WTC11 (cell line): Measurements from ENCODE around the gene NPIPB6. TPM values are rescaled to one million over a fixed set of nuclear protein-coding genes. Genes with fewer than 3 reads are reported as not detected.

Experiments
- ATAC-seq: fragments of 200-7000 bp; cut with Tn5 transposase; 2 replicates; pipeline ENCODE4 v1.10.0; 2021; ENCODE audit warnings: mild to moderate bottlenecking, moderate library complexity
- CTCF ChIA-PET: fragments of 300-600 bp; sonication (Branson Sonifier 250); formaldehyde crosslinking; loops from one replicate; lab custom pipeline; 2021; ENCODE audit warnings: antibody characterized with exemption; lab: Charles Lee
- POLR2A ChIA-PET: fragments of 350-600 bp; sonication (Branson Sonifier 250); formaldehyde crosslinking; loops from one replicate; lab custom pipeline; 2021; ENCODE audit warnings: antibody characterized with exemption; lab: Charles Lee
- DNase-seq: peaks from one replicate; pipeline ENCODE4 v3.0.0; 2021; ENCODE audit warnings: low spot score
- H3K27ac Mint-ChIP-seq: 2 replicates; pipeline ENCODE4 v1.8.0; 2021; ENCODE audit warnings: mixed read lengths
- H3K27me3 Mint-ChIP-seq: 2 replicates; pipeline ENCODE4 v1.8.0; 2021; ENCODE audit warnings: low read depth, mild to moderate bottlenecking, moderate library complexity, mixed read lengths
- H3K36me3 Mint-ChIP-seq: 2 replicates; pipeline ENCODE4 v1.8.0; 2021; ENCODE audit warnings: mixed read lengths
- H3K4me1 Mint-ChIP-seq: 2 replicates; pipeline ENCODE4 v1.8.0; 2022; ENCODE audit warnings: mixed read lengths
- H3K4me3 Mint-ChIP-seq: 2 replicates; pipeline ENCODE4 v1.8.0; 2021; ENCODE audit warnings: mild to moderate bottlenecking, moderate library complexity, mixed read lengths
- H3K9me3 Mint-ChIP-seq: 2 replicates; pipeline ENCODE4 v1.8.0; 2021; ENCODE audit warnings: mixed read lengths
- ESRRA ChIP-seq: sonication (generic); formaldehyde crosslinking; IDR thresholded peaks from 2 replicates; pipeline ENCODE4 v1.8.1; 2022; ENCODE audit warnings: mild to moderate bottlenecking, missing genetic modification reagents, borderline replicate concordance
- FOXJ3 ChIP-seq: sonication (generic); formaldehyde crosslinking; IDR thresholded peaks from 2 replicates; pipeline ENCODE4 v1.9.0; 2021; ENCODE audit warnings: missing genetic modification reagents, mild to moderate bottlenecking, borderline replicate concordance
- GABPB1 ChIP-seq: sonication (generic); formaldehyde crosslinking; IDR thresholded peaks from 2 replicates; pipeline ENCODE4 v1.8.1; 2023; ENCODE audit warnings: mild to moderate bottlenecking, missing genetic modification reagents
- GRHL2 ChIP-seq: fragments of 250-450 bp; sonication (Bioruptor Pico); IDR thresholded peaks from 2 replicates; pipeline ENCODE4 v1.8.0; 2022; ENCODE audit warnings: mild to moderate bottlenecking, moderate library complexity; ENCODE audit not compliant: insufficient replicate concordance, severe bottlenecking
- GTF2I ChIP-seq: fragments of 250-450 bp; sonication (Bioruptor Pico); conservative IDR thresholded peaks from 2 replicates; pipeline ENCODE4 v1.4.0; 2021; ENCODE audit warnings: mild to moderate bottlenecking
- MYBL2 ChIP-seq: sonication (generic); formaldehyde crosslinking; IDR thresholded peaks from 2 replicates; pipeline ENCODE4 v1.8.1; 2023; ENCODE audit warnings: mild to moderate bottlenecking, moderate library complexity, missing genetic modification reagents
- SMAD3 ChIP-seq: sonication (generic); formaldehyde crosslinking; IDR thresholded peaks from 2 replicates; pipeline ENCODE4 v1.8.0; 2022; ENCODE audit warnings: missing genetic modification reagents, mild to moderate bottlenecking, borderline replicate concordance
- SMAD4 ChIP-seq: sonication (generic); formaldehyde crosslinking; IDR thresholded peaks from 2 replicates; pipeline ENCODE4 v1.8.0; 2022; ENCODE audit warnings: mild to moderate bottlenecking, missing genetic modification reagents
- ZNF121 ChIP-seq: sonication (generic); formaldehyde crosslinking; IDR thresholded peaks from 2 replicates; pipeline ENCODE4 v1.8.0; 2023; ENCODE audit warnings: missing genetic modification reagents
- ZNF219 ChIP-seq: sonication (generic); formaldehyde crosslinking; IDR thresholded peaks from 2 replicates; pipeline ENCODE4 v1.8.0; 2023; ENCODE audit warnings: missing genetic modification reagents, mild to moderate bottlenecking, borderline replicate concordance
- ZNF416 ChIP-seq: fragments of 250-450 bp; sonication (Bioruptor Pico); IDR thresholded peaks from 2 replicates; pipeline ENCODE4 v1.9.0; 2021; ENCODE audit warnings: mild to moderate bottlenecking, inconsistent platforms
- ZNF671 ChIP-seq: fragments of 250-450 bp; sonication (Bioruptor Pico); IDR thresholded peaks from 2 replicates; pipeline ENCODE4 v1.8.0; 2021; ENCODE audit warnings: mild to moderate bottlenecking
- total RNA-seq: library from RNA; stranded (reverse); gene quantifications from 3 replicates; pipeline ENCODE4 v1.2.3, GENCODE V29; 2021
- TF ChIP-seq, protein P1 (sequence below): sonication (generic); formaldehyde crosslinking; IDR thresholded peaks from 2 replicates; pipeline ENCODE4 v1.8.0; 2022; ENCODE audit warnings: mild to moderate bottlenecking, missing genetic modification reagents
- TF ChIP-seq, protein P2 (sequence below): sonication (generic); formaldehyde crosslinking; IDR thresholded peaks from 2 replicates; pipeline ENCODE4 v1.8.1; 2022; ENCODE audit warnings: low read depth, mild to moderate bottlenecking, moderate library complexity, missing genetic modification reagents, borderline replicate concordance
- TF ChIP-seq, protein P3 (sequence below): sonication (generic); formaldehyde crosslinking; IDR thresholded peaks from 2 replicates; pipeline ENCODE4 v1.8.1; 2023; ENCODE audit warnings: mild to moderate bottlenecking, moderate library complexity, missing genetic modification reagents
- TF ChIP-seq, protein P4 (sequence below): fragments of 250-450 bp; sonication (Bioruptor Pico); IDR thresholded peaks from 2 replicates; pipeline ENCODE4 v1.9.0; 2021; ENCODE audit warnings: mild to moderate bottlenecking
- TF ChIP-seq, protein P5 (sequence below): fragments of 200-600 bp; IDR thresholded peaks from 2 replicates; pipeline ENCODE4 v1.8.0; 2022; ENCODE audit warnings: antibody characterized with exemption
- TF ChIP-seq, protein P6 (sequence below): sonication (generic); formaldehyde crosslinking; IDR thresholded peaks from 2 replicates; pipeline ENCODE4 v1.8.1; 2023; ENCODE audit warnings: mild to moderate bottlenecking, missing genetic modification reagents, moderate library complexity
- TF ChIP-seq, protein P7 (sequence below): sonication (generic); formaldehyde crosslinking; IDR thresholded peaks from 2 replicates; pipeline ENCODE4 v1.8.0; 2023; ENCODE audit warnings: missing genetic modification reagents, mild to moderate bottlenecking, borderline replicate concordance
- TF ChIP-seq, protein P8 (sequence below): sonication (generic); formaldehyde crosslinking; IDR thresholded peaks from 2 replicates; pipeline ENCODE4 v1.8.0; 2022; ENCODE audit warnings: mild to moderate bottlenecking, missing genetic modification reagents

The NPIPB6 gene
- total RNA-seq, 1 experiment from 2014 or later = 0.83 TPM

DNA sequence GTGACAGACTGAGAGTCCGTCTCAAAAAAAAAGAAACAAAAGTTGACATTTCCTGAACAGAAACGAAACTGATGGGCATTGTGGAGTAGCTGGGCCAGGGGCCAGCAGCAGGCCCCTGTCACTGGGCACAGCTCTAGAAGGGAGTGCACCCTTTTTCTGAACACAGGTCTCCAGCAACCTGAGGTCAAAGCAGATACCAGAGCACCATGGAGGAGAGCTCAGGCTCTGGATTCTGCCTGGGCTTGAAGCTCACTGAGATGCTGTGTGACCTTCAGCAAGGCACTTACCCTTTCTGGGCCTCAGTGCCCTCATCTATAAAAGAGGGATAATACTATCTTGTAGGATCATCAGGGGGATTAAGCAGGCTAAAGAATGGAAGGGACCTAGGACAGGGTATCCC, 66.0 kb downstream of the NPIPB6 start:
- no peak overlapping the region for H3K4me3 Mint-ChIP-seq

DNA sequence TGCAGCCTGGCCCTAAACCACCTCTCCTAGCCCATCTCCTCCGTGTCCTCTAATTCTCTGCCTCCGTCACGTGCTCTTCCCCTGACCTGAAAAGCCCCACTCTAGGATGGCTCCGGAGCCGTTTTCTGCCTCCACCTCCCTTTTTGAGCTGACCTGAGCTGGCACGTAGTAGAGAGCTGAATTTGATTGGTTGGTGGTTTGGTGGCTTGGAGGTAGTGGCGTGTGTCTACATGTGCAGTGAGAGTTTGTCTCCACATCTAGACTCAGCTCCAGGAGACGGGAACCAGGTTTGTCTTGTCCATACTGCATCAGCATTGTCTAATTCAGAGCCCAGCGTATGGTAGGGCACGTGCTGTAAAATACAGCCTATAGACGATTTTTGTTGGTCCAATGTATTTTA, 68.0 kb downstream of the NPIPB6 start:
- Mint-ChIP-seq H3K27ac (peak overlapping the region; percentile 55; the same call in 1 of the 2 replicates), H3K9me3 (no peaks in the 10 kb centered on the region), H3K36me3 (peaks cover 21% of the 10 kb centered on the region), H3K4me3 (peak overlapping the region; percentile 88), H3K4me1 (peaks cover 58% of the 10 kb centered on the region), H3K27me3 (no peaks in the 10 kb centered on the region)
- DNase-seq (no peak), ATAC-seq (no peak)
- CTCF ChIA-PET = no interaction called here
- POLR2A ChIA-PET = interaction anchor here (0.6 kb wide), 1 partner anchor 13 kb away, joined by 9 read pairs; no protein-coding TSS in a partner anchor
- TF ChIP-seq, protein P1, sequence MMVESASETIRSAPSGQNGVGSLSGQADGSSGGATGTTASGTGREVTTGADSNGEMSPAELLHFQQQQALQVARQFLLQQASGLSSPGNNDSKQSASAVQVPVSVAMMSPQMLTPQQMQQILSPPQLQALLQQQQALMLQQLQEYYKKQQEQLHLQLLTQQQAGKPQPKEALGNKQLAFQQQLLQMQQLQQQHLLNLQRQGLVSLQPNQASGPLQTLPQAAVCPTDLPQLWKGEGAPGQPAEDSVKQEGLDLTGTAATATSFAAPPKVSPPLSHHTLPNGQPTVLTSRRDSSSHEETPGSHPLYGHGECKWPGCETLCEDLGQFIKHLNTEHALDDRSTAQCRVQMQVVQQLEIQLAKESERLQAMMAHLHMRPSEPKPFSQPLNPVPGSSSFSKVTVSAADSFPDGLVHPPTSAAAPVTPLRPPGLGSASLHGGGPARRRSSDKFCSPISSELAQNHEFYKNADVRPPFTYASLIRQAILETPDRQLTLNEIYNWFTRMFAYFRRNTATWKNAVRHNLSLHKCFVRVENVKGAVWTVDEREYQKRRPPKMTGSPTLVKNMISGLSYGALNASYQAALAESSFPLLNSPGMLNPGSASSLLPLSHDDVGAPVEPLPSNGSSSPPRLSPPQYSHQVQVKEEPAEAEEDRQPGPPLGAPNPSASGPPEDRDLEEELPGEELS = no peak
- TF ChIP-seq, protein P2, sequence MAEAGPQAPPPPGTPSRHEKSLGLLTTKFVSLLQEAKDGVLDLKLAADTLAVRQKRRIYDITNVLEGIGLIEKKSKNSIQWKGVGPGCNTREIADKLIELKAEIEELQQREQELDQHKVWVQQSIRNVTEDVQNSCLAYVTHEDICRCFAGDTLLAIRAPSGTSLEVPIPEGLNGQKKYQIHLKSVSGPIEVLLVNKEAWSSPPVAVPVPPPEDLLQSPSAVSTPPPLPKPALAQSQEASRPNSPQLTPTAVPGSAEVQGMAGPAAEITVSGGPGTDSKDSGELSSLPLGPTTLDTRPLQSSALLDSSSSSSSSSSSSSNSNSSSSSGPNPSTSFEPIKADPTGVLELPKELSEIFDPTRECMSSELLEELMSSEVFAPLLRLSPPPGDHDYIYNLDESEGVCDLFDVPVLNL (CRISPR knock-in tag) = no peak
- TF ChIP-seq SMAD3 (CRISPR knock-in tag) = no peak
- no peak for TF ChIP-seq ZNF121
- TF ChIP-seq ZNF416 = no peak
- no peak for TF ChIP-seq SMAD4 (CRISPR knock-in tag)
- no peak for TF ChIP-seq ZNF671
- TF ChIP-seq, protein P3, sequence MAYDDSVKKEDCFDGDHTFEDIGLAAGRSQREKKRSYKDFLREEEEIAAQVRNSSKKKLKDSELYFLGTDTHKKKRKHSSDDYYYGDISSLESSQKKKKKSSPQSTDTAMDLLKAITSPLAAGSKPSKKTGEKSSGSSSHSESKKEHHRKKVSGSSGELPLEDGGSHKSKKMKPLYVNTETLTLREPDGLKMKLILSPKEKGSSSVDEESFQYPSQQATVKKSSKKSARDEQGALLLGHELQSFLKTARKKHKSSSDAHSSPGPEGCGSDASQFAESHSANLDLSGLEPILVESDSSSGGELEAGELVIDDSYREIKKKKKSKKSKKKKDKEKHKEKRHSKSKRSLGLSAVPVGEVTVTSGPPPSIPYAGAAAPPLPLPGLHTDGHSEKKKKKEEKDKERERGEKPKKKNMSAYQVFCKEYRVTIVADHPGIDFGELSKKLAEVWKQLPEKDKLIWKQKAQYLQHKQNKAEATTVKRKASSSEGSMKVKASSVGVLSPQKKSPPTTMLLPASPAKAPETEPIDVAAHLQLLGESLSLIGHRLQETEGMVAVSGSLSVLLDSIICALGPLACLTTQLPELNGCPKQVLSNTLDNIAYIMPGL (CRISPR knock-in tag) = no peak
- no peak for TF ChIP-seq MYBL2 (CRISPR knock-in tag)
- TF ChIP-seq ESRRA = no peak

More for the DNA sequence above, 66.0 kb downstream of the NPIPB6 start:
- CTCF ChIA-PET = interaction anchor here (1.4 to 3.0 kb wide), 3 partner anchors 13 to 24 kb away, joined by 5 to 27 read pairs (median 6); no protein-coding TSS in a partner anchor
- TF ChIP-seq GTF2I (CRISPR knock-in tag) (no peak), ZNF219 (CRISPR knock-in tag) (no peak), SMAD4 (CRISPR knock-in tag) (no peak), FOXJ3 (CRISPR knock-in tag) (no peak), GABPB1 (CRISPR knock-in tag) (no peak), GRHL2 (CRISPR knock-in tag) (no peak)
- TF ChIP-seq, protein P4, sequence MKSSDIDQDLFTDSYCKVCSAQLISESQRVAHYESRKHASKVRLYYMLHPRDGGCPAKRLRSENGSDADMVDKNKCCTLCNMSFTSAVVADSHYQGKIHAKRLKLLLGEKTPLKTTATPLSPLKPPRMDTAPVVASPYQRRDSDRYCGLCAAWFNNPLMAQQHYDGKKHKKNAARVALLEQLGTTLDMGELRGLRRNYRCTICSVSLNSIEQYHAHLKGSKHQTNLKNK = no peak
- TF ChIP-seq, protein P5, sequence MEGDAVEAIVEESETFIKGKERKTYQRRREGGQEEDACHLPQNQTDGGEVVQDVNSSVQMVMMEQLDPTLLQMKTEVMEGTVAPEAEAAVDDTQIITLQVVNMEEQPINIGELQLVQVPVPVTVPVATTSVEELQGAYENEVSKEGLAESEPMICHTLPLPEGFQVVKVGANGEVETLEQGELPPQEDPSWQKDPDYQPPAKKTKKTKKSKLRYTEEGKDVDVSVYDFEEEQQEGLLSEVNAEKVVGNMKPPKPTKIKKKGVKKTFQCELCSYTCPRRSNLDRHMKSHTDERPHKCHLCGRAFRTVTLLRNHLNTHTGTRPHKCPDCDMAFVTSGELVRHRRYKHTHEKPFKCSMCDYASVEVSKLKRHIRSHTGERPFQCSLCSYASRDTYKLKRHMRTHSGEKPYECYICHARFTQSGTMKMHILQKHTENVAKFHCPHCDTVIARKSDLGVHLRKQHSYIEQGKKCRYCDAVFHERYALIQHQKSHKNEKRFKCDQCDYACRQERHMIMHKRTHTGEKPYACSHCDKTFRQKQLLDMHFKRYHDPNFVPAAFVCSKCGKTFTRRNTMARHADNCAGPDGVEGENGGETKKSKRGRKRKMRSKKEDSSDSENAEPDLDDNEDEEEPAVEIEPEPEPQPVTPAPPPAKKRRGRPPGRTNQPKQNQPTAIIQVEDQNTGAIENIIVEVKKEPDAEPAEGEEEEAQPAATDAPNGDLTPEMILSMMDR = no peak
- TF ChIP-seq, protein P6, sequence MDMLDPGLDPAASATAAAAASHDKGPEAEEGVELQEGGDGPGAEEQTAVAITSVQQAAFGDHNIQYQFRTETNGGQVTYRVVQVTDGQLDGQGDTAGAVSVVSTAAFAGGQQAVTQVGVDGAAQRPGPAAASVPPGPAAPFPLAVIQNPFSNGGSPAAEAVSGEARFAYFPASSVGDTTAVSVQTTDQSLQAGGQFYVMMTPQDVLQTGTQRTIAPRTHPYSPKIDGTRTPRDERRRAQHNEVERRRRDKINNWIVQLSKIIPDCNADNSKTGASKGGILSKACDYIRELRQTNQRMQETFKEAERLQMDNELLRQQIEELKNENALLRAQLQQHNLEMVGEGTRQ (CRISPR knock-in tag) = no peak
- TF ChIP-seq, protein P7, sequence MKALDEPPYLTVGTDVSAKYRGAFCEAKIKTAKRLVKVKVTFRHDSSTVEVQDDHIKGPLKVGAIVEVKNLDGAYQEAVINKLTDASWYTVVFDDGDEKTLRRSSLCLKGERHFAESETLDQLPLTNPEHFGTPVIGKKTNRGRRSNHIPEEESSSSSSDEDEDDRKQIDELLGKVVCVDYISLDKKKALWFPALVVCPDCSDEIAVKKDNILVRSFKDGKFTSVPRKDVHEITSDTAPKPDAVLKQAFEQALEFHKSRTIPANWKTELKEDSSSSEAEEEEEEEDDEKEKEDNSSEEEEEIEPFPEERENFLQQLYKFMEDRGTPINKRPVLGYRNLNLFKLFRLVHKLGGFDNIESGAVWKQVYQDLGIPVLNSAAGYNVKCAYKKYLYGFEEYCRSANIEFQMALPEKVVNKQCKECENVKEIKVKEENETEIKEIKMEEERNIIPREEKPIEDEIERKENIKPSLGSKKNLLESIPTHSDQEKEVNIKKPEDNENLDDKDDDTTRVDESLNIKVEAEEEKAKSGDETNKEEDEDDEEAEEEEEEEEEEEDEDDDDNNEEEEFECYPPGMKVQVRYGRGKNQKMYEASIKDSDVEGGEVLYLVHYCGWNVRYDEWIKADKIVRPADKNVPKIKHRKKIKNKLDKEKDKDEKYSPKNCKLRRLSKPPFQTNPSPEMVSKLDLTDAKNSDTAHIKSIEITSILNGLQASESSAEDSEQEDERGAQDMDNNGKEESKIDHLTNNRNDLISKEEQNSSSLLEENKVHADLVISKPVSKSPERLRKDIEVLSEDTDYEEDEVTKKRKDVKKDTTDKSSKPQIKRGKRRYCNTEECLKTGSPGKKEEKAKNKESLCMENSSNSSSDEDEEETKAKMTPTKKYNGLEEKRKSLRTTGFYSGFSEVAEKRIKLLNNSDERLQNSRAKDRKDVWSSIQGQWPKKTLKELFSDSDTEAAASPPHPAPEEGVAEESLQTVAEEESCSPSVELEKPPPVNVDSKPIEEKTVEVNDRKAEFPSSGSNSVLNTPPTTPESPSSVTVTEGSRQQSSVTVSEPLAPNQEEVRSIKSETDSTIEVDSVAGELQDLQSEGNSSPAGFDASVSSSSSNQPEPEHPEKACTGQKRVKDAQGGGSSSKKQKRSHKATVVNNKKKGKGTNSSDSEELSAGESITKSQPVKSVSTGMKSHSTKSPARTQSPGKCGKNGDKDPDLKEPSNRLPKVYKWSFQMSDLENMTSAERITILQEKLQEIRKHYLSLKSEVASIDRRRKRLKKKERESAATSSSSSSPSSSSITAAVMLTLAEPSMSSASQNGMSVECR (CRISPR knock-in tag) = no peak
- TF ChIP-seq, protein P8, sequence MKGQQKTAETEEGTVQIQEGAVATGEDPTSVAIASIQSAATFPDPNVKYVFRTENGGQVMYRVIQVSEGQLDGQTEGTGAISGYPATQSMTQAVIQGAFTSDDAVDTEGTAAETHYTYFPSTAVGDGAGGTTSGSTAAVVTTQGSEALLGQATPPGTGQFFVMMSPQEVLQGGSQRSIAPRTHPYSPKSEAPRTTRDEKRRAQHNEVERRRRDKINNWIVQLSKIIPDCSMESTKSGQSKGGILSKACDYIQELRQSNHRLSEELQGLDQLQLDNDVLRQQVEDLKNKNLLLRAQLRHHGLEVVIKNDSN = no peak
- POLR2A ChIA-PET = no interaction called here
- Mint-ChIP-seq H3K36me3 (peaks cover 21% of the 10 kb centered on the region), H3K27ac (peak overlapping the region; percentile 77; the same call in 1 of the 2 replicates), H3K4me1 (peaks cover 49% of the 10 kb centered on the region), H3K9me3 (no peaks in the 10 kb centered on the region), H3K27me3 (no peaks in the 10 kb centered on the region)
- DNase-seq (no peak), ATAC-seq (no peak)
